Activated CD8-positive, alpha-beta memory T cell treated with anti-CD3 and anti-CD28 coated beads for 24 hours (primary cell): Measurements from ENCODE around the gene LRRC59.
"Not testable (repeated sequence)": the region's sequence is repeated elsewhere in the genome, so short reads cannot be mapped to it uniquely, and the experiment has no call there.

Experiments
- DNase-seq: peaks from one replicate; pipeline ENCODE4 v3.0.0-alpha.2; 2020

LRRC59 gene

GRCh38 chr17:50424246-50424995 is 27.1 kb upstream of the LRRC59 start:
- no peak for DNase-seq

DNA sequence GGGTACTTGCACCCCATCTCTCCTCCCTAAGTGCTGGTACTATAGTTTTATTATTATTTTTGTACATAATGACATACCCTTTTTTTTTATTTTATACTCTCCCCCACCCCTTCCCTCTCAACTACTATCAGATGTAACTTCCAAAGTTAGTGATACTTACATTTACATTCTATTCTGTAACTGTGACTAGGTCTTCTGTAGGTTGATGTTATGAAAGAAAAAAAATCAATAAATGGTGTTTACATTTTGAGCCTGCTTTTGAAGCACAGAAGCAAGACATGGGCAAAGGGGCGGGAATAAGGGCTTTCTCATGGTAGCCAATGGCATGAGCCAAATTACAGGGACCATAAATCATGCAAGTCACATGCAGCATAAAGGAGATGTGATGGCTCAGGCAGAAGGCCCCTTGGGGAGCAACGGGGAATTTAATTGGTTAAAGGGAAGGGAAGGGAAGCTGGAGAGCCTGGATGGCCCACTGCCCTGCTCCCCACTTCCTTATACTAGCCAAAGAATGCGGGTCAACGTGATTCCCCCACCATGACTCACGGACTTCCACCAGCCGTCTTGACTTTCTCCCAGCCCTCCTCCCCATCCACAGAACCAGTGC is 26.3 kb upstream of the LRRC59 start:
- DNase-seq = no peak

GRCh38 chr17:50422738-50423137 is 25.4 kb upstream of the LRRC59 start:
- no peak for DNase-seq

DNA sequence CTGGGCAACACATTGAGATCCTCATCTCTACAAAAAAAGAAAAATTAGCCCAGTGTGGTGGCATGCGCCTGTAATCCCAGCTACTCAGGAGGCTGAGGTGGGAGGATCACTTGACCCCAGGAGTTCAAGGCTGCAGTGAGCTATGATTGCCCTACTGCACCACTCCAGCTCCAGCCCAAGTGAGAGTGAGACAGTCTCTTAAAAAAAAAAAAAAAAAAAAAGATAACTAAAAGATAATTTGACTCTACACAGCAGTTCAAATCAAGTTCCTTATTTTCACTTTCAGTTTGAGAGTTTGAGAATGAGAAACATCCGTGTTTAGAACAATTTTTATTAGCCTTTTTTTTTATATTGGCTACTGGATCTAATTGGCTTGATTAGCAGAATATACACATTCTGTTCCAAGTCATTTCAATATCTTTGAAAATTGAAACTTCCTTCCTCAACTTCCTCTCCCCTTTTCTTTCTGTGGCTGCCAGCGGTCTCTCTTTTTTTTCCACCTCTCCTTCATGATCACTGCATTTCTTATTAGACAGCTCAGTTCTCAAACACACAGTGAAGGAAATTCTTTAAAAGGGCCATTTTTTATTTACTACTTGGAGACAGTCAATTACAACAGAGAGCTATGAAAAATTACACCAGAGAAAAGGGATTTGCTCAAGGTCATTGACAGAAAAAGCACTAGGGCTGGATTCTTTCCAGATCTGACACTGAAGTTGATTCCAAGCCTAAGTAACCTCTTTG is 24.2 kb upstream of the LRRC59 start:
- no peak for DNase-seq

DNA sequence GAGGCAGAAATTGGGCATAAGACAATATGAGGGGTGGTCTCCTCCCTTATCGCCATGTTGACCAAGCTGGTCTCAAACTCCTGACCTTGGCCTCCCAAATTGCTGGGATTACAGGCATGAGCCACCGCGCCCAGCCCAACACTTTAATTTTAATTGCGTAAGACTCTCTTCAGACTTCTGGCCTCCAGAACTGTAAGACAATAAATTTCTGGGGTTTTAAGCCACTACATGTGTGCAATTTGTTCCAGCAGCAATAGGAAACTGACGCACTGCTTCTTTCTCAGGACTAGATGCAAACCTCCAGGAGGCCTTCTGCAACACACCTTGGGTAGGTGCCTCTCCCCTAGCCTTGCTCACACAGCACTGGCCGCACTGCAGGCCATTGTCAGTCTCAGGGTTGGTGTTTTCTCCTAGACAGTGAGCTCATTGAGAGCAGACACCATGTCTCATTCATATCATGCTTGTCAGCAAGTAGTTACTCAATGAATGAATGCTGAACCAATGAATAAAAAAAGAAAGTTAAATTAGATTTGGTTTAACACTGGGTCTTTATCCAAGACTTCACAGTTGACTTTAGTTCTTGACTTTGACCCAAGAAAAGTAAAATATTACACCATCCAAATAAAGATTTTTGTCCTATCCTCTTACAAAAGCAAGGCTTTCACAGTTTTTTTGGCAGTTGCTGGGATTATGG is 23.2 kb upstream of the LRRC59 start:
- no peak for DNase-seq

GRCh38 chr17:50419577-50419976 is 22.3 kb upstream of the LRRC59 start:
- DNase-seq = not testable (repeated sequence)

GRCh38 chr17:50414808-50415207 is 17.5 kb upstream of the LRRC59 start:
- DNase-seq = no peak

DNA sequence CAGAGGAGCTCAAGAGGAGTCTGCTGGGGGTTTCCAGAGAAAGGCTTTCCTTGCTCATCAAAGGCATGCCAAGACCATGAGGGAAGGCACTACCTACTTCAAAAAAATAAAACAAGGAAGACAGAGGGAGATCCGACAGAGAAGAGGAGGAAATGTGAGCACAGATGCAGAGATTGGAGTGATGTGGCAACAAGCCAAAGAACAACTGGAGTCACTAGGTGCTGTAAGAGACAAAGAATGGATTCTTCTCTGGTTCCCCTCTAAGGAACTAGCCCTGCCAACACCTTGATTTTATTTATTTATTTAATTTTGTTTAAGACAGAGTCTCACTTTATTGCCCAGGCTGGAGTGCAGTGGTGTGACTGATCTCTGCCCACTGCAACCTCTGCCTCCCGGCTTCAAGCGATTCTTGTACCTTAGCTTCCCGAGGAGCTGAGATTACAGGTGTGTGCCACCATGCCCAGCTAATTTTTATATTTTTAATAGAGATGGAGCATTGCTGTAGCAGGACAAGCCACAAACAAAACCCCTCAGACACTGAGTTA is 14.9 kb upstream of the LRRC59 start:
- DNase-seq = no peak

- DNase-seq = no peak
Observed at GRCh38 chr17:50407921-50408320, 10.6 kb upstream of the LRRC59 start.

GRCh38 chr17:50406578-50406977 is 9.3 kb upstream of the LRRC59 start:
- no peak for DNase-seq

DNA sequence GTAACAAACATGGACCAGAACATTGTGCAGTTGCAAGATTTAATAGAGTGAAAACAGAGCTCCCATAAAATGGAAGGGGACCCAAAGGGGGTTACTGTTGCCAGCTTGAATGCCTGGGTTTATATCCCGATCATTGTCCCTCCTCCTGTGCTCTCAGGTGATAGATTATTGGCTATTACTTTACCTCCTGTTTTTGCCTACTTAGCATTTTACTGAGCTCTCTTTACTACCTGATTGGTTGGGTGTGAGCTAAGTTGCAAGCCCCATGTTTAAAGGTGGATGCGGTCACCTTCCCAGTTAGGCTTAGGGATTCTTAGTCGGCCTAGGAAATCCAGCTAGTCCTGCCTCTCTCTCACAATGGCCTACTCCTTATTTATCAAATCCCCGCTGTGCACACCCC is 8.0 kb upstream of the LRRC59 start:
- not testable (repeated sequence) for DNase-seq

GRCh38 chr17:50399591-50399990 is 2.3 kb upstream of the LRRC59 start:
- not testable (repeated sequence) for DNase-seq

DNA sequence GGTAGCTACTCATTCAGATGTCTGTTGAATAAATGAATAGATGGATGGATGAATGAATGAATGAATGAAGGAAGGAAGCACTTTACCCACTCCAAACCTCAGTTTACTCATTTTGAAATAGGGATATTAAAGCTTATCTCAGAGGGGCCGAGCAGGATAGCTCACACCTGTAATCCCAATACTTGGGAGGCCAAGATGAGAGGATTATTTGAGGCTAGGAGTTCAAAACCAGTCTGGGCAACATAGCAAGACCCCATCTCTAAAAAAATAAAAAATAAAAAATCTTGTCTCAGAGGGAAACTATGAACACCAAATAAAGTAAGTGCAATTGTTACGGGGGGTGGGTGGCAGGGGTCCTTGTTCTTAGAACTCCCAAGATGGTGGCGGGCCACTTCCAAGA is 1.3 kb upstream of the LRRC59 start:
- not testable (repeated sequence) for DNase-seq

GRCh38 chr17:50397919-50398285 is 579 bp upstream of the LRRC59 start:
- no peak for DNase-seq

DNA sequence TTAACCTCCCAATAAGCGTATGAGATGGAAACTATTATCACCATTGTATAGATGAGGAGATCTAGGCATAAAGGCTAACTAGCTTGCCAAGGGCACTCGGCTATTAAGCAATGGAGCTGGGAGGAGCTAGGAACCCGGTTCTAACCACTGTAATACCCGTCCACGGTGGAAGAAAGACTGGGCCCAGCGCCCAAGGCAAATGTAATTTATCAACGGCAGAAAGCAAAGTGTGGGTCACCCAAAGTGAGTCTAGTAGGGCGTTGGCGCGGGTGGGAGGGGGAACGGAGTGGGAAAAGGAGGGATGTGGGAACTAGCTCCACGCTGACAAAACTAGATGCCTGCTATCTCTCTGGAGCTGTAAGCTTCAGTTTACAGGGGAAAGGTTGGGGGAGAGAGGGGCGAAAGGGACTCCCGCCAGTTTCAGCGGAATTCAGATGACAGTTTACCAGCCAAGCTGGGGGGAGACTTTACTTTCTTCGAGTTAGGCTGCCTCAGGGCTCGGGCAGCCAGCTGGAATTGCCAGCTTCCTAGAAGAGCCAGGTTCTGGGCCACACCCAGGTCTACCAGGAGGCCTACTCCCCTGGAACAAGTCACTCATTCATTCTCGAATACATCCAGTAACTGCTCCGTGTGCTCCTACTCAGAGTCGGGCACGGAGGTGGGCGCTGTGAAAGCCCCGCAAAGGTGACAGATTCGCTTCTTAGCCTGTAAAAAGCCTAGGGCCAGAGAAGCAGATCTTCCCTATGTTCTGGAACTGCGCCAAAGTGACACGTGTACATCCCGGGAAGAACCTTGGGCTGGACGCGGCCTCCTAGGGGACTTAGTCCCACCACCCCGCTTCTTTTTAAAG is 837 bp downstream of the LRRC59 start:
- peak; percentile 67 for DNase-seq

DNA sequence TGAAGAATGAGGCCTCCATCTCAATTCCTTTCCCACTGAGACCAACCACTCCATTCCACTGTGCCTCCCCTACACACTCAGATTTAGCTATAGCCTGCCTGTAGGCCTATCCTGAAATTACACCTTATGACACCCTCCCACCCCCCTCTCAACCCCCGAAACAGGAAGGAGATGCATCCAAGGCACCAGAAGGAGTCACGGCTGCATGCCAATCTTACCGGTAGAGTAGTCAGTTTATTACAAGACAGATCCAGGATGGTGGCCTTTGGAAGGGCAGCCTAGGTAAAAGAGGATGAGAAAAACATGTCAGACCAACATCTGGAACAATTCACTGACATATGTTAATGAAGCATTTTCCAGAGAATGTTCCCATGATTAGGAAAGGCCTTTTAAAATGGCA is 2.6 kb downstream of the LRRC59 start:
- DNase-seq = no peak

GRCh38 chr17:50393700-50394099 is 3.6 kb downstream of the LRRC59 start:
- no peak for DNase-seq

- no peak for DNase-seq
Observed at GRCh38 chr17:50392621-50393020, 4.7 kb downstream of the LRRC59 start.

DNA sequence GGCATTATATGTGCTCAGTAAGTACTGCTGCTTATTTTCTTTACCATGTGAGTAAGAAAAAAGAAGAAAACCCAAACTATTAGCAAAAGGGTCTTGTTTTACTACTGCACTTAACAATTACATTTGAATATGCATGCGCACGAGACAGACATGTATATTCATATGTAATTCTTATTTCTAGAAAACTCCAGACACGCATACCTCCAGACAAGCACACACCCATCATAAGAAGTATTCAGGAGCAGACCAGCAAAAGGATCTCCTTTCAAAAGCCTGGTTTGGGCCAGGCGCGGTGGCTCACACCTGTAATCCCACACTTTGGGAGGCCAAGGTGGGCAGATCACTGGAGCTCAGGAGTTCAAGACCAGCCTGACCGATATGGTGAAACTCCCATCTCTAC is 7.8 kb downstream of the LRRC59 start:
- DNase-seq = no peak

DNA sequence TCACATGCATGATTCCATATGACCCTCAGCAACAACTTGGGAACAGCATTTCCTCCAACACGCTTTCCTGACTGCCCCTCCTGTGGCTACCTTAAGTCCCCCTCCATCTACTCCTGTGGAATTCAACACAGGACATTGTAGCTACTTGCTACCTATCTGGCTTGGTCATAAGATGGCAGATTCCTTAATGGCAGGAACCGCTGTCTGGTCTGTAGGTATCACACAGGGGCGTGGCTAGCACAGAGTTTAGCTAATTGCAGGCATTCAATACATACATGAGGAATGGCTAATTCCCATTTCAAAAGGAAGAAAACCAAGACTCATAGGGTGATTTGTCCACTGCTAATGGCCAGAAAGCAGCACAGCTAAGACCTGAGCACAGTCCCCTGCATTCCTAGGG is 8.6 kb downstream of the LRRC59 start:
- no peak for DNase-seq

DNA sequence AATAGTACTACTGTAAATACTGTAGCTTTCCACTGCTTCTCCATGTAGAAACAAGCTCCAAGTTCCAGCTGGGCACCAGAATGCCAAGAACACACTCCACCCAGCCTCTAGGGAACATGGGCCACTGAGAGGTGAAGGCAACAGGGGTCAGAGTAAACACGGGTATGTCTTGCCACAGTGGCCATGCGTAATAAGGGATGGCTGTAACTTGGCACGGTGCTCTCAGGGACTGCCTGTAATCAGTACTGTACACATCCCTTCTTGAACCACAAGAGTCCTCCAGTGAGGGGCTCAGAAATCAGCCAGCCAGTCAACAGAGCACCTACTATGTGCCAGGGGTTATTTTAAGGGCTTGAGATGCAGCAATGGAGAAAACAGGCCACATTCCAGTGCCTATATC is 10.8 kb downstream of the LRRC59 start:
- DNase-seq = no peak

GRCh38 chr17:50382931-50383330 is 14.4 kb downstream of the LRRC59 start:
- no peak for DNase-seq
